HCT116 (cell line): Measurements from ENCODE around the gene C2orf78. TPM values are rescaled to one million over a fixed set of nuclear protein-coding genes. Genes with fewer than 3 reads are reported as not detected.

Source experiments
- ATAC-seq: fragments of 200-7000 bp; cut with Tn5 transposase; 2 replicates; pipeline ENCODE4 v1.9.1; 2020; ENCODE audit warnings: mild to moderate bottlenecking, moderate library complexity
- BruUV-seq: library from RNA; stranded (reverse); fragments of 400-500 nt; replicated peaks from 2 replicates; lab custom pipeline; 2021; lab: Mats Ljungman, UMichigan
- CTCF ChIA-PET: fragments of 300-600 bp; sonication (Branson Sonifier 250); formaldehyde crosslinking; loops from one replicate; lab custom pipeline; 2021; ENCODE audit warnings: antibody characterized with exemption; lab: Charles Lee
- POLR2A ChIA-PET: fragments of 300-600, 350-600 bp; sonication (Branson Sonifier 250); formaldehyde crosslinking; loops from one replicate; lab custom pipeline; 2021; ENCODE audit warnings: antibody characterized with exemption; lab: Charles Lee
- RAD21 ChIA-PET, 2 experiments: fragments of 300-600 bp; sonication (Branson Sonifier 250); formaldehyde crosslinking; loops; one replicate each; lab custom pipeline; 2023; ENCODE audit warnings: low total read pairs in 2 of 2; ENCODE audit not compliant: uncharacterized antibody in 2 of 2, unreplicated experiment in 2 of 2, low non-redundant PET in 1 of 2; lab: Charles Lee
- DNase-seq: peaks from one replicate; pipeline ENCODE4 v3.0.0-alpha.2; 2010; ENCODE audit warnings: low read depth, low spot score
- H2AFZ ChIP-seq: fragments of 200-600 bp; shearing (Covaris generic), sonication (generic); 2 replicates; pipeline ENCODE4 v1.6.1; 2017; ENCODE audit warnings: low read depth, mixed run types, mixed read lengths, antibody characterized with exemption, low read length; ENCODE audit not compliant: poor library complexity, severe bottlenecking
- H3K27ac ChIP-seq: 2 replicates; pipeline ENCODE4 v1.5.1; 2012; ENCODE audit warnings: low read depth, low read length
- H3K27me3 ChIP-seq: fragments of 200-600 bp; sonication (generic); 2 replicates; pipeline ENCODE4 v1.6.1; 2016; ENCODE audit warnings: mixed run types, low read length, mixed read lengths; ENCODE audit not compliant: insufficient read depth
- H3K36me3 ChIP-seq, 2 experiments: fragments of 200-500 bp in 1 of 2; fragments of 200-600 bp in 1 of 2; sonication (Bioruptor generic) in 1 of 2; sonication (generic) in 1 of 2; 2 replicates each; pipeline versions ENCODE4 v1.5.1 to v1.6.1; 2014 to 2016; ENCODE audit warnings: low read length in 2 of 2, inconsistent platforms in 1 of 2, mixed read lengths in 1 of 2, mixed run types in 1 of 2; ENCODE audit not compliant: insufficient read depth in 2 of 2, control insufficient read depth in 1 of 2
- H3K4me1 ChIP-seq, 2 experiments: fragments of 200-600 bp in 1 of 2; sonication (generic) in 1 of 2; 2 replicates each; pipeline versions ENCODE4 v1.5.1 to v1.6.1; 2012 to 2017; ENCODE audit warnings: low read length in 2 of 2, inconsistent platforms in 1 of 2, mild to moderate bottlenecking in 1 of 2, mixed read lengths in 1 of 2, mixed run types in 1 of 2, moderate library complexity in 1 of 2; ENCODE audit not compliant: insufficient read depth in 2 of 2, control insufficient read depth in 1 of 2
- H3K4me2 ChIP-seq: fragments of 200-600 bp; sonication (generic); 2 replicates; pipeline ENCODE4 v1.6.1; 2017; ENCODE audit warnings: mixed run types, low read length, mixed read lengths
- H3K4me3 ChIP-seq, 2 experiments: fragments of 200-600 bp in 1 of 2; sonication (generic) in 1 of 2; replicated peaks in 1 of 2; 2 replicates each; pipeline ENCODE4 v1.5.1; 2011 to 2016; ENCODE audit warnings: low read length in 2 of 2, control low read depth in 1 of 2, low read depth in 1 of 2, mild to moderate bottlenecking in 1 of 2, mixed read lengths in 1 of 2, mixed run types in 1 of 2
- H3K79me2 ChIP-seq: fragments of 200-600 bp; sonication (generic); 2 replicates; pipeline ENCODE4 v1.6.1; 2017; ENCODE audit warnings: mild to moderate bottlenecking, mixed run types, low read length, moderate library complexity, mixed read lengths; ENCODE audit not compliant: insufficient read depth
- H3K9ac ChIP-seq: fragments of 200-600 bp; sonication (generic); 2 replicates; pipeline ENCODE4 v1.6.1; 2016; ENCODE audit warnings: low read length, mixed read lengths
- H3K9me2 ChIP-seq: fragments of 200-600 bp; sonication (generic), shearing (Covaris generic); 2 replicates; pipeline ENCODE4 v1.6.1; 2017; ENCODE audit warnings: mixed run types, mild to moderate bottlenecking, moderate library complexity; ENCODE audit not compliant: insufficient read depth
- H3K9me3 ChIP-seq, 2 experiments: fragments of 200-500 bp in 1 of 2; fragments of 200-600 bp in 1 of 2; sonication (Bioruptor generic) in 1 of 2; sonication (generic) in 1 of 2; 2 replicates each; pipeline ENCODE4 v1.6.1; 2014 to 2017; ENCODE audit warnings: low read length in 2 of 2, mixed read lengths in 2 of 2, inconsistent platforms in 1 of 2, low read depth in 1 of 2, mild to moderate bottlenecking in 1 of 2, mixed run types in 1 of 2, moderate library complexity in 1 of 2; ENCODE audit not compliant: control insufficient read depth in 1 of 2, insufficient read depth in 1 of 2
- H4K20me1 ChIP-seq: fragments of 200-600 bp; sonication (generic), shearing (Covaris generic); 2 replicates; pipeline ENCODE4 v1.6.1; 2017; ENCODE audit warnings: mixed run types, mild to moderate bottlenecking, moderate library complexity; ENCODE audit not compliant: insufficient read depth
- CBX3 ChIP-seq: IDR thresholded peaks from 2 replicates; pipeline ENCODE4 v1.6.1; 2012; ENCODE audit warnings: low read depth
- CEBPB ChIP-seq: IDR thresholded peaks from 2 replicates; pipeline ENCODE4 v1.6.1; 2012; ENCODE audit warnings: low read depth
- EGR1 ChIP-seq: IDR thresholded peaks from 2 replicates; pipeline ENCODE4 v1.6.1; 2012; ENCODE audit warnings: low read depth
- ELF1 ChIP-seq: IDR thresholded peaks from 2 replicates; pipeline ENCODE4 v1.6.1; 2012; ENCODE audit warnings: low read depth, borderline replicate concordance
- JUND ChIP-seq: IDR thresholded peaks from 2 replicates; pipeline ENCODE4 v1.6.1; 2012
- POLR2A ChIP-seq: IDR thresholded peaks from 2 replicates; pipeline ENCODE4 v1.7.0; 2011; ENCODE audit warnings: borderline replicate concordance; ENCODE audit not compliant: insufficient read depth, insufficient read length; ENCODE audit errors: extremely low read depth
- POLR2AphosphoS5 ChIP-seq: IDR thresholded peaks from 2 replicates; pipeline ENCODE4 v1.6.1; 2011; ENCODE audit warnings: mild to moderate bottlenecking, low read depth, low read length, moderate library complexity
- SIN3A ChIP-seq: IDR thresholded peaks from 2 replicates; pipeline ENCODE4 v1.6.1; 2012; ENCODE audit warnings: low read depth
- SP1 ChIP-seq: IDR thresholded peaks from 2 replicates; pipeline ENCODE4 v1.6.1; 2012; ENCODE audit warnings: low read depth
- SRF ChIP-seq: IDR thresholded peaks from 2 replicates; pipeline ENCODE4 v1.6.1; 2012; ENCODE audit warnings: low read depth
- YY1 ChIP-seq: IDR thresholded peaks from 2 replicates; pipeline ENCODE4 v1.6.1; 2011; ENCODE audit warnings: low read length, low read depth, moderate library complexity, mild to moderate bottlenecking; ENCODE audit not compliant: insufficient replicate concordance; ENCODE audit errors: extremely low read depth
- ZFX ChIP-seq: fragments of 450-650 bp; IDR thresholded peaks from 2 replicates; pipeline ENCODE4 v1.6.1; 2017
- ZNF274 ChIP-seq: fragments of 200-500 bp; sonication (Bioruptor generic); IDR thresholded peaks from 2 replicates; pipeline ENCODE4 v1.6.1; 2014; ENCODE audit warnings: mild to moderate bottlenecking, low read depth, low read length, inconsistent platforms
- intact Hi-C: fragments of 100-400 bp; cut with micrococcal nuclease; formaldehyde crosslinking; loops from 2 replicates; pipeline ENCODE4 v1.10.0; 2022
- total RNA-seq: library from RNA; stranded (reverse); gene quantifications from one replicate; pipeline ENCODE4 v1.2.1, GENCODE V29; 2021; ENCODE audit not compliant: unreplicated experiment
- TF ChIP-seq, protein P1 (sequence below): IDR thresholded peaks from 2 replicates; pipeline ENCODE4 v1.6.1; 2012; ENCODE audit warnings: low read depth
- TF ChIP-seq, protein P2 (sequence below): IDR thresholded peaks from 2 replicates; pipeline ENCODE4 v1.6.1; 2012
- TF ChIP-seq, protein P3 (sequence below), 3 experiments: fragments of 200-600 bp in 1 of 3; sonication (generic) in 1 of 3; IDR thresholded peaks in 2 of 3; conservative IDR thresholded peaks in 1 of 3; 2 replicates each; pipeline ENCODE4 v1.5.1; 2012 to 2017; ENCODE audit warnings: low read depth in 2 of 3, low read length in 2 of 3, antibody characterized with exemption in 1 of 3, borderline replicate concordance in 1 of 3, control low read depth in 1 of 3, mild to moderate bottlenecking in 1 of 3, mixed read lengths in 1 of 3, mixed run types in 1 of 3, moderate library complexity in 1 of 3; ENCODE audit not compliant: insufficient read depth in 1 of 3
- TF ChIP-seq, protein P4 (sequence below): IDR thresholded peaks from 2 replicates; pipeline ENCODE4 v1.6.1; 2012

Gene C2orf78
- total RNA-seq, 1 experiment from 2014 or later, result 1.5 TPM

DNA sequence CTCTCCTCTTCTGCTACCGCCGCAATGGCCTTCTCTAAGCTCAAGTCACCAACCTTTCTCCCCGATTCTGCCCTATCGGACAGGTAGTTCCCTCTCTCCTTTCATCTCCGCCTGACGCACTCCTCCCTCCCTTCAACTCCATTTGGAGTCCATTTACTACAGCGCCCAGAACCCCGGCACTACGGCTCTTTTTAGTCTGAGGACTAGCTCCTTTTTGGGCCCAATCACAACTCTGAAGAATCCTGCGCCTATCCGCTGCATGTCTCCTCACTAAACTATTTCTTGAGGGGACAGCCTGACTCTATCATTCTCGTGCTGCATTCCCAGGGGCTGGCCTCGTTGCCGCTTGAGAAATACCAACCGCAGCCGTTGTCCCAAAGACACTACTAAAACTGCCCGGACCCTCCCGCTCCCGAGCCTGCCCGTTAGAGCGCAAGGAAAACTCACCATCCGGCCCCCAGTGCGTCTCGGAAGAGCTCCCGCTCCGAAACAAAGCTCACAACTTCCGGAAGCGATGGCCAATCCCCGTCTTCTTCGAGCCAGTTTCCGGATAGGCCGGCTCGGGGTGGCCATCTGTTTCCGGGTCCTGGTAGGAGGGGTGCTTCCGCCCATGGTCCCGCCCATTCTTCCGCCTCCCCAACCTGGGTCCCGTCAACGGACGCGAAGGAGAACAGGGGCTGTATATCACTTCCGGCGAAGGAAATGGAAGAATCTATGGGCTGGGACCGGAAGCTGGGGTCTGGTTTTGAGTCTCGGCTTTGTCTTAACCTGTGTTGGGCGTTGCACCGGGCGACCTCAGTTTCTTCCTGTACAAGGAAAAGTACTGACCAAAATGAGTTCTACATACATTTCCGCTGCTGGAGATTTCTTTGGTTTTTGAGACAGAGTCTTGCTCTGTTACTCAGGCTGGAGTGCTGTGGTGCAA is 46.9 kb upstream of the C2orf78 start, which contains the start of gene TPRKB:
Gene TPRKB (minus strand): TSS at position 491 of the 925 bp plus-strand sequence. CDS start 2,776 bp downstream, outside the sequence.
- no TSS peak for BruUV-seq
- RAD21 ChIA-PET, result interaction anchor here in 1 of 2 experiments (0.7 kb wide), 1 partner anchor 91 kb away, joined by 3 read pairs; the partner anchor contains the start of gene STAMBP
- Histone ChIP-seq H2AFZ (no peak within 1 kb of the TSS), H3K4me3 (peak within 1 kb of the TSS; percentile 90 to 93), H3K4me2 (peak within 1 kb of the TSS; percentile 88), H3K27ac (peak within 1 kb of the TSS; percentile 64), H3K4me1 (peaks cover 8 to 15% of the 10 kb centered on the region in 2 experiments; a peak in 3 of 4 replicates), H4K20me1 (no peaks in the 10 kb centered on the region), H3K9me2 (no peaks in the 10 kb centered on the region), H3K27me3 (no peaks in the 10 kb centered on the region), H3K36me3 (peaks cover 2 to 10% of the 10 kb centered on the region in 2 experiments; a peak in 2 of 4 replicates), H3K79me2 (peaks cover 29% of the 10 kb centered on the region), H3K9me3 (no peaks in the 10 kb centered on the region), H3K9ac (peak within 1 kb of the TSS; percentile 64)
- CTCF ChIA-PET, result interaction anchor here (1.0 to 1.7 kb wide), 2 partner anchors 57 to 402 kb away, joined by 3 to 4 read pairs; no protein-coding TSS in a partner anchor
- DNase-seq (peak; percentile 96), ATAC-seq (peak; percentile 98)
- intact Hi-C loops, result no loop called here
- TF ChIP-seq SRF, result 0 out of 2 replicates have a peak, but pooled peaks have one; percentile 60
- TF ChIP-seq YY1, result peak; percentile 83
- TF ChIP-seq SP1, result peak; percentile 92
- TF ChIP-seq CEBPB, result no peak
- peak; percentile 86 for TF ChIP-seq POLR2AphosphoS5
- TF ChIP-seq POLR2A, result no peak
- peak; percentile 97 for TF ChIP-seq ELF1
- TF ChIP-seq, protein P1, sequence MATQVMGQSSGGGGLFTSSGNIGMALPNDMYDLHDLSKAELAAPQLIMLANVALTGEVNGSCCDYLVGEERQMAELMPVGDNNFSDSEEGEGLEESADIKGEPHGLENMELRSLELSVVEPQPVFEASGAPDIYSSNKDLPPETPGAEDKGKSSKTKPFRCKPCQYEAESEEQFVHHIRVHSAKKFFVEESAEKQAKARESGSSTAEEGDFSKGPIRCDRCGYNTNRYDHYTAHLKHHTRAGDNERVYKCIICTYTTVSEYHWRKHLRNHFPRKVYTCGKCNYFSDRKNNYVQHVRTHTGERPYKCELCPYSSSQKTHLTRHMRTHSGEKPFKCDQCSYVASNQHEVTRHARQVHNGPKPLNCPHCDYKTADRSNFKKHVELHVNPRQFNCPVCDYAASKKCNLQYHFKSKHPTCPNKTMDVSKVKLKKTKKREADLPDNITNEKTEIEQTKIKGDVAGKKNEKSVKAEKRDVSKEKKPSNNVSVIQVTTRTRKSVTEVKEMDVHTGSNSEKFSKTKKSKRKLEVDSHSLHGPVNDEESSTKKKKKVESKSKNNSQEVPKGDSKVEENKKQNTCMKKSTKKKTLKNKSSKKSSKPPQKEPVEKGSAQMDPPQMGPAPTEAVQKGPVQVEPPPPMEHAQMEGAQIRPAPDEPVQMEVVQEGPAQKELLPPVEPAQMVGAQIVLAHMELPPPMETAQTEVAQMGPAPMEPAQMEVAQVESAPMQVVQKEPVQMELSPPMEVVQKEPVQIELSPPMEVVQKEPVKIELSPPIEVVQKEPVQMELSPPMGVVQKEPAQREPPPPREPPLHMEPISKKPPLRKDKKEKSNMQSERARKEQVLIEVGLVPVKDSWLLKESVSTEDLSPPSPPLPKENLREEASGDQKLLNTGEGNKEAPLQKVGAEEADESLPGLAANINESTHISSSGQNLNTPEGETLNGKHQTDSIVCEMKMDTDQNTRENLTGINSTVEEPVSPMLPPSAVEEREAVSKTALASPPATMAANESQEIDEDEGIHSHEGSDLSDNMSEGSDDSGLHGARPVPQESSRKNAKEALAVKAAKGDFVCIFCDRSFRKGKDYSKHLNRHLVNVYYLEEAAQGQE, result no peak
- TF ChIP-seq, protein P2, sequence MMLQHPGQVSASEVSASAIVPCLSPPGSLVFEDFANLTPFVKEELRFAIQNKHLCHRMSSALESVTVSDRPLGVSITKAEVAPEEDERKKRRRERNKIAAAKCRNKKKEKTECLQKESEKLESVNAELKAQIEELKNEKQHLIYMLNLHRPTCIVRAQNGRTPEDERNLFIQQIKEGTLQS, result no peak
- TF ChIP-seq SIN3A, result peak; percentile 64
- TF ChIP-seq, protein P3, sequence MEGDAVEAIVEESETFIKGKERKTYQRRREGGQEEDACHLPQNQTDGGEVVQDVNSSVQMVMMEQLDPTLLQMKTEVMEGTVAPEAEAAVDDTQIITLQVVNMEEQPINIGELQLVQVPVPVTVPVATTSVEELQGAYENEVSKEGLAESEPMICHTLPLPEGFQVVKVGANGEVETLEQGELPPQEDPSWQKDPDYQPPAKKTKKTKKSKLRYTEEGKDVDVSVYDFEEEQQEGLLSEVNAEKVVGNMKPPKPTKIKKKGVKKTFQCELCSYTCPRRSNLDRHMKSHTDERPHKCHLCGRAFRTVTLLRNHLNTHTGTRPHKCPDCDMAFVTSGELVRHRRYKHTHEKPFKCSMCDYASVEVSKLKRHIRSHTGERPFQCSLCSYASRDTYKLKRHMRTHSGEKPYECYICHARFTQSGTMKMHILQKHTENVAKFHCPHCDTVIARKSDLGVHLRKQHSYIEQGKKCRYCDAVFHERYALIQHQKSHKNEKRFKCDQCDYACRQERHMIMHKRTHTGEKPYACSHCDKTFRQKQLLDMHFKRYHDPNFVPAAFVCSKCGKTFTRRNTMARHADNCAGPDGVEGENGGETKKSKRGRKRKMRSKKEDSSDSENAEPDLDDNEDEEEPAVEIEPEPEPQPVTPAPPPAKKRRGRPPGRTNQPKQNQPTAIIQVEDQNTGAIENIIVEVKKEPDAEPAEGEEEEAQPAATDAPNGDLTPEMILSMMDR (IDR thresholded peaks at IDR 0.05 in 2 of 3, conservative IDR thresholded peaks at IDR 0.05 in 1 of 3; ENCODE audit: borderline replicate concordance in 1 of 3, insufficient read depth in 1 of 3, low read depth in 2 of 3, low read length in 2 of 3), result no peak
- TF ChIP-seq ZNF274, result no peak
- TF ChIP-seq EGR1, result peak; percentile 79
- TF ChIP-seq CBX3, result peak; percentile 96
- peak; percentile 38; the same call in 1 of the 2 replicates for TF ChIP-seq ZFX
- TF ChIP-seq, protein P4, sequence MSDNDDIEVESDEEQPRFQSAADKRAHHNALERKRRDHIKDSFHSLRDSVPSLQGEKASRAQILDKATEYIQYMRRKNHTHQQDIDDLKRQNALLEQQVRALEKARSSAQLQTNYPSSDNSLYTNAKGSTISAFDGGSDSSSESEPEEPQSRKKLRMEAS, result peak; percentile 81
- no peak for TF ChIP-seq JUND
- POLR2A ChIA-PET, result interaction anchor here (1.4 to 1.5 kb wide), 3 partner anchors 22 to 92 kb away, joined by 3 to 5 read pairs (median 4); partner anchors contain the start of gene STAMBP
